GM21360 (cell line): ENCODE measurements around the gene HOXC11.

Source experiments
- ATAC-seq: cut with Tn5 transposase; IDR thresholded peaks from one replicate; pipeline ENCODE4 v1.9.1; 2021; ENCODE audit warnings: mild to moderate bottlenecking, moderate library complexity; ENCODE audit not compliant: unreplicated experiment

Gene HOXC11

GRCh38 chr12:54019091-54019811 is 46.3 kb downstream of the HOXC11 start:
- ATAC-seq: no peak

DNA sequence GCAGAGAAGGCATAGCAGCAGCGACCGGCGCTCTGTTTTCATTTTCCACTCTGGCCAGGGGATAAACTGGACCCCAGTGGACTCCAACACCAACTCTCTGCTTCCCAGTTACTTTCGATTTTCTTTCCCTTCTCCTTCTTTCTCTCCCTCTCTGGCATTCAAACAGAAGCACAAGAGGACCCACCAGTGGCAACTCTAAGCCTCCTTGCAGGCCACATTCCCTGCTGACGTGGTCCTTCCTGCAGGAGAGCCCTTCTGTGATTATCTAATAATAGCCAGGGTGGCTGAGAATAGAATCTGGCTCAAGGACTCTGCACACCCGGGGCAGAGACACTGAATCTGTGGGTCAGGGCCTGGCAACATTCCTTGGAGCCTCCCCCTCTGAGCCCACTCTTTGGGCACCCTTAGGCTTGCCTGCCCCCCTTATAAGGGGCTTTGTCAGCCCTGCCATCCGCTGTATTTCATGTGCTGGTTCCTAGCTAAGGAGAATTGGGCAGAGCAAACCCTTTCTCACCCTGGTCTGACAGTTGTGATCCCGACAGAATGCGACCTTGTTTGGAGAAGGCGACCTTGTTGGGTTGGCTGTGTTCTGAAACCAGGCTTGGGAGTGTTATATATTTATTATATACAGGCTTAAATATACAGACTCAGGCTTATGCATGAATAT is 47.1 kb downstream of the HOXC11 start:
- no peak for ATAC-seq

GRCh38 chr12:54020591-54021405 is 47.9 kb downstream of the HOXC11 start:
- ATAC-seq: no peak

- ATAC-seq: no peak
Measured at GRCh38 chr12:54021432-54022013, 48.6 kb downstream of the HOXC11 start.

- no peak for ATAC-seq
Measured at GRCh38 chr12:54022960-54023884, 50.3 kb downstream of the HOXC11 start.

GRCh38 chr12:54024127-54024526 is 51.2 kb downstream of the HOXC11 start:
- no peak for ATAC-seq

GRCh38 chr12:54024581-54025305 is 51.8 kb downstream of the HOXC11 start:
- no peak for ATAC-seq

GRCh38 chr12:54025499-54026405 is 52.8 kb downstream of the HOXC11 start:
- no peak for ATAC-seq

DNA sequence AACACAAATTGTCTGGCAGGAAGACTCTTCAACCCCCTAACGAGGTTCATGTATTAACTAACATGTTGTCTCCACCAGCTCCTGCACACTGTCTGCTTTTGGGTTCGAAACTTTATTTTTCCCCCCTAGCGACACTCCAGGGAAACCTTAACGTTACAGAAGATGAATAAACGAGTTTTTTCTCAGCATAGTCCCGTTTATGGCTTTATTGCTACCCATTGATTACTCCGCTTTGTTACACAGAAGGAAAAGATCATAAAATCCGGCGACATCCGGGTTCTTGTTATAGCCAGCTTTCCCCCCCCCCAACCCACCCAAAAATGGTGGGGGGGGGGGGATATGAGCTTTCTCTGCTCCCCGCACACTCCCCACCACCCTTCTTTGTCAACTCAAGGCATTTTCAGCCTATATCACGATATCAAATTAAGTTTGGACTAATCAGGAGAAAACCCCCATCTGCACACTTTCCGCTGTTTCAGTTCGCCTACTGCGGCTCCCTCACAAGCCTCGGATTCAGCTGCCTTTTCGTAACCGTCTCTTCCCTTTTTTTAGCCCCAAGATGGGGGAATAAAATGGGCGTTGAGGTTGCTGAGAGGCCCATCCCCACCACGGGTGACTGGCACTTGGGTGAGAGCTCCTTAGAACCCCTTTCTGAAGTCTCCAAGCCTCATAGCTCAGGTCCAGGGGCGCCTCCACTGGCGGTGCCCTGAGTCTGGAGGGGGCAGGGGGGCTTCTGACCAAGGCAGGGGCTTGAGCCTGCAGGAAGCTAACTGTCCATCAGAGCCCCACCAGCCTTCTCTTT is 53.9 kb downstream of the HOXC11 start:
- no peak for ATAC-seq
